ENCODE results near the gene PANK4.

GRCh38 chr1:2465371-2466269 is 60.8 kb downstream of the PANK4 start:
- TF ChIP-seq, protein P1, sequence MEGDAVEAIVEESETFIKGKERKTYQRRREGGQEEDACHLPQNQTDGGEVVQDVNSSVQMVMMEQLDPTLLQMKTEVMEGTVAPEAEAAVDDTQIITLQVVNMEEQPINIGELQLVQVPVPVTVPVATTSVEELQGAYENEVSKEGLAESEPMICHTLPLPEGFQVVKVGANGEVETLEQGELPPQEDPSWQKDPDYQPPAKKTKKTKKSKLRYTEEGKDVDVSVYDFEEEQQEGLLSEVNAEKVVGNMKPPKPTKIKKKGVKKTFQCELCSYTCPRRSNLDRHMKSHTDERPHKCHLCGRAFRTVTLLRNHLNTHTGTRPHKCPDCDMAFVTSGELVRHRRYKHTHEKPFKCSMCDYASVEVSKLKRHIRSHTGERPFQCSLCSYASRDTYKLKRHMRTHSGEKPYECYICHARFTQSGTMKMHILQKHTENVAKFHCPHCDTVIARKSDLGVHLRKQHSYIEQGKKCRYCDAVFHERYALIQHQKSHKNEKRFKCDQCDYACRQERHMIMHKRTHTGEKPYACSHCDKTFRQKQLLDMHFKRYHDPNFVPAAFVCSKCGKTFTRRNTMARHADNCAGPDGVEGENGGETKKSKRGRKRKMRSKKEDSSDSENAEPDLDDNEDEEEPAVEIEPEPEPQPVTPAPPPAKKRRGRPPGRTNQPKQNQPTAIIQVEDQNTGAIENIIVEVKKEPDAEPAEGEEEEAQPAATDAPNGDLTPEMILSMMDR (IDR thresholded peaks at IDR 0.05; ENCODE audit: insufficient read depth, low read length, poor library complexity, severe bottlenecking), result no peak
- no peak for TF ChIP-seq EZH2phosphoT487 (conservative IDR thresholded peaks at IDR 0.05; ENCODE audit: low read length)
